Neural cell (in vitro differentiated cells): ENCODE results near the gene KCTD11. TPM values are rescaled to one million over a fixed set of nuclear protein-coding genes. Genes with fewer than 3 reads are reported as not detected.

Experiments used
- H2AFZ ChIP-seq: fragments of 200-600, 300-800 bp; sonication (generic), shearing (Covaris generic); 2 replicates; pipeline ENCODE4 v1.6.0; 2014; ENCODE audit warnings: low read depth, mild to moderate bottlenecking, antibody characterized with exemption, low read length, moderate library complexity
- H3F3A ChIP-seq: fragments of 200-600 bp; shearing (Covaris generic); 2 replicates; pipeline ENCODE4 v1.6.1; 2016; ENCODE audit warnings: mild to moderate bottlenecking, moderate library complexity, mixed read lengths, antibody characterized with exemption, low read length; ENCODE audit not compliant: insufficient read depth, poor library complexity, severe bottlenecking
- H3K27ac ChIP-seq: fragments of 200-600, 300-800 bp; sonication (generic), shearing (Covaris generic); 2 replicates; pipeline ENCODE4 v1.5.1; 2014; ENCODE audit warnings: mild to moderate bottlenecking, low read length, moderate library complexity
- H3K27me3 ChIP-seq: fragments of 300-800, 200-600 bp; sonication (generic), shearing (Covaris generic); 2 replicates; pipeline ENCODE4 v1.6.0; 2014; ENCODE audit warnings: mild to moderate bottlenecking, low read depth, low read length, moderate library complexity; ENCODE audit not compliant: insufficient read depth
- H3K36me3 ChIP-seq: fragments of 300-800, 200-600 bp; sonication (generic), shearing (Covaris generic); 2 replicates; pipeline ENCODE4 v1.5.1; 2014; ENCODE audit warnings: mild to moderate bottlenecking, antibody characterized with exemption, low read length, moderate library complexity; ENCODE audit not compliant: insufficient read depth
- H3K4me2 ChIP-seq: fragments of 300-800, 200-600 bp; sonication (generic), shearing (Covaris generic); 2 replicates; pipeline ENCODE4 v1.6.0; 2014; ENCODE audit warnings: mild to moderate bottlenecking, low read length
- H3K4me3 ChIP-seq: fragments of 300-800, 200-600 bp; sonication (generic), shearing (Covaris generic); 2 replicates; pipeline ENCODE4 v1.5.1; 2014; ENCODE audit warnings: mild to moderate bottlenecking, low read length, moderate library complexity
- H3K79me2 ChIP-seq: fragments of 200-600 bp; shearing (Covaris generic); replicated peaks from 2 replicates; pipeline ENCODE4 v1.6.0; 2014; ENCODE audit warnings: mild to moderate bottlenecking, low read length, moderate library complexity; ENCODE audit not compliant: insufficient read depth
- H3K9ac ChIP-seq: fragments of 300-800, 200-600 bp; sonication (generic), shearing (Covaris generic); 2 replicates; pipeline ENCODE4 v1.6.1; 2016; ENCODE audit warnings: mild to moderate bottlenecking, low read length, mixed read lengths
- H3K9me2 ChIP-seq: fragments of 200-600 bp; shearing (Covaris generic); 2 replicates; pipeline ENCODE4 v1.6.1; 2016; ENCODE audit warnings: mild to moderate bottlenecking, low read length, mixed read lengths; ENCODE audit not compliant: insufficient read depth
- H3K9me3 ChIP-seq: fragments of 200-600, 300-800 bp; sonication (generic), shearing (Covaris generic); 2 replicates; pipeline ENCODE4 v1.6.1; 2016; ENCODE audit warnings: mild to moderate bottlenecking, mixed run types, low read length, moderate library complexity, mixed read lengths
- H4K20me1 ChIP-seq: fragments of 200-600 bp; shearing (Covaris generic); 2 replicates; pipeline ENCODE4 v1.6.1; 2016; ENCODE audit warnings: mild to moderate bottlenecking, mixed run types; ENCODE audit not compliant: insufficient read depth
- EP300 ChIP-seq: fragments of 450-650 bp; conservative IDR thresholded peaks from 2 replicates; pipeline ENCODE4 v1.6.1; 2014; ENCODE audit warnings: antibody characterized with exemption, mild to moderate bottlenecking, moderate library complexity; ENCODE audit not compliant: poor library complexity, severe bottlenecking
- EZH2 ChIP-seq: fragments of 200-600, 300-800 bp; shearing (Covaris generic), sonication (generic); IDR thresholded peaks from 2 replicates; pipeline ENCODE4 v1.6.1; 2014; ENCODE audit warnings: antibody characterized with exemption, low read length, borderline replicate concordance, mild to moderate bottlenecking; ENCODE audit not compliant: insufficient read depth, poor library complexity, severe bottlenecking
- MXI1 ChIP-seq: fragments of 450-650 bp; conservative IDR thresholded peaks from 2 replicates; pipeline ENCODE4 v1.6.1; 2014; ENCODE audit warnings: antibody characterized with exemption, mild to moderate bottlenecking; ENCODE audit not compliant: poor library complexity, severe bottlenecking
- POLR2AphosphoS5 ChIP-seq: IDR thresholded peaks from 2 replicates; pipeline ENCODE4 v1.6.1; 2012
- RAD21 ChIP-seq: fragments of 450-650 bp; conservative IDR thresholded peaks from 2 replicates; pipeline ENCODE4 v1.6.1; 2014; ENCODE audit warnings: antibody characterized with exemption, mild to moderate bottlenecking, moderate library complexity
- SMC3 ChIP-seq: fragments of 450-650 bp; conservative IDR thresholded peaks from 2 replicates; pipeline ENCODE4 v1.6.1; 2014; ENCODE audit warnings: antibody characterized with exemption, mild to moderate bottlenecking, moderate library complexity; ENCODE audit not compliant: poor library complexity
- TAF1 ChIP-seq: IDR thresholded peaks from 2 replicates; pipeline ENCODE4 v1.6.1; 2012; ENCODE audit warnings: low read depth
- polyA plus RNA-seq: library from polyadenylated mRNA; depleted of rRNA; stranded (reverse); fragments of >200 nt; gene quantifications from 2 replicates; pipeline ENCODE4 v1.2.3, GENCODE V29; 2014
- TF ChIP-seq, protein P1 (sequence below): IDR thresholded peaks from 2 replicates; pipeline ENCODE4 v1.6.1; 2012; ENCODE audit warnings: borderline replicate concordance
- TF ChIP-seq, protein P2 (sequence below): fragments of 450-650 bp; IDR thresholded peaks from 2 replicates; pipeline ENCODE4 v1.5.1; 2014; ENCODE audit warnings: antibody characterized with exemption, mild to moderate bottlenecking, moderate library complexity; ENCODE audit not compliant: poor library complexity, severe bottlenecking

The KCTD11 gene
- polyA plus RNA-seq, 1 donor from 2014 or later = 2.8 TPM

DNA sequence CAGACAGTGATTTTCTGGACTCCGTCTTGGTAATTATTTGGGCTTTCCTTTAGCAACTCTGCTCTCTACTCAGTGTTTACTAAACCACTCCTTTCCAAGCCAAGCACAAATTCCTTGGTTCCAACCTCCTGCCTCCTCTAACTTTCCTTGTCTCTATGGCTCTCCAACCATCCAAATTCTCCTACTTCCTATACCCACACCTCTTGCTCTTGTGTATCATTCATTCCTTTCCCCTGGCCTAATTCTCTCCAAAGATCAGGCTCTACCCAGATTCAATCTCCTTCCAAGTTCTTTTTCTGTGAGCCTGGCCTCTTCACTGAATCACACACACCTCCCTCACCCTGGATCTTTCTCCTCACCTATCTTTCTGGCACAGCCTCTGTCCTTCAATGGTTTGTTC, 24.0 kb upstream of the KCTD11 start:
- no peaks in the 10 kb centered on the region for H3K9me3 ChIP-seq
- peak overlapping the region; percentile 93 for H3K27ac ChIP-seq
- peak overlapping the region; percentile 92 for H3K4me2 ChIP-seq
- H3K36me3 ChIP-seq = no peaks in the 10 kb centered on the region
- peaks cover 9% of the 10 kb centered on the region for H3K79me2 ChIP-seq
- H3K4me3 ChIP-seq = peak overlapping the region; percentile 92
- no peaks in the 10 kb centered on the region for H3K27me3 ChIP-seq
- no peaks in the 10 kb centered on the region for H3K9me2 ChIP-seq
- TF ChIP-seq TAF1 (no peak), EP300 (no peak), SMC3 (no peak), MXI1 (no peak)
- TF ChIP-seq, protein P1, sequence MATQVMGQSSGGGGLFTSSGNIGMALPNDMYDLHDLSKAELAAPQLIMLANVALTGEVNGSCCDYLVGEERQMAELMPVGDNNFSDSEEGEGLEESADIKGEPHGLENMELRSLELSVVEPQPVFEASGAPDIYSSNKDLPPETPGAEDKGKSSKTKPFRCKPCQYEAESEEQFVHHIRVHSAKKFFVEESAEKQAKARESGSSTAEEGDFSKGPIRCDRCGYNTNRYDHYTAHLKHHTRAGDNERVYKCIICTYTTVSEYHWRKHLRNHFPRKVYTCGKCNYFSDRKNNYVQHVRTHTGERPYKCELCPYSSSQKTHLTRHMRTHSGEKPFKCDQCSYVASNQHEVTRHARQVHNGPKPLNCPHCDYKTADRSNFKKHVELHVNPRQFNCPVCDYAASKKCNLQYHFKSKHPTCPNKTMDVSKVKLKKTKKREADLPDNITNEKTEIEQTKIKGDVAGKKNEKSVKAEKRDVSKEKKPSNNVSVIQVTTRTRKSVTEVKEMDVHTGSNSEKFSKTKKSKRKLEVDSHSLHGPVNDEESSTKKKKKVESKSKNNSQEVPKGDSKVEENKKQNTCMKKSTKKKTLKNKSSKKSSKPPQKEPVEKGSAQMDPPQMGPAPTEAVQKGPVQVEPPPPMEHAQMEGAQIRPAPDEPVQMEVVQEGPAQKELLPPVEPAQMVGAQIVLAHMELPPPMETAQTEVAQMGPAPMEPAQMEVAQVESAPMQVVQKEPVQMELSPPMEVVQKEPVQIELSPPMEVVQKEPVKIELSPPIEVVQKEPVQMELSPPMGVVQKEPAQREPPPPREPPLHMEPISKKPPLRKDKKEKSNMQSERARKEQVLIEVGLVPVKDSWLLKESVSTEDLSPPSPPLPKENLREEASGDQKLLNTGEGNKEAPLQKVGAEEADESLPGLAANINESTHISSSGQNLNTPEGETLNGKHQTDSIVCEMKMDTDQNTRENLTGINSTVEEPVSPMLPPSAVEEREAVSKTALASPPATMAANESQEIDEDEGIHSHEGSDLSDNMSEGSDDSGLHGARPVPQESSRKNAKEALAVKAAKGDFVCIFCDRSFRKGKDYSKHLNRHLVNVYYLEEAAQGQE = no peak
- H3K9ac ChIP-seq = peak overlapping the region; percentile 81
- H3F3A ChIP-seq = no peaks in the 10 kb centered on the region
- no peaks in the 10 kb centered on the region for H4K20me1 ChIP-seq
- H2AFZ ChIP-seq = no peak overlapping the region

DNA sequence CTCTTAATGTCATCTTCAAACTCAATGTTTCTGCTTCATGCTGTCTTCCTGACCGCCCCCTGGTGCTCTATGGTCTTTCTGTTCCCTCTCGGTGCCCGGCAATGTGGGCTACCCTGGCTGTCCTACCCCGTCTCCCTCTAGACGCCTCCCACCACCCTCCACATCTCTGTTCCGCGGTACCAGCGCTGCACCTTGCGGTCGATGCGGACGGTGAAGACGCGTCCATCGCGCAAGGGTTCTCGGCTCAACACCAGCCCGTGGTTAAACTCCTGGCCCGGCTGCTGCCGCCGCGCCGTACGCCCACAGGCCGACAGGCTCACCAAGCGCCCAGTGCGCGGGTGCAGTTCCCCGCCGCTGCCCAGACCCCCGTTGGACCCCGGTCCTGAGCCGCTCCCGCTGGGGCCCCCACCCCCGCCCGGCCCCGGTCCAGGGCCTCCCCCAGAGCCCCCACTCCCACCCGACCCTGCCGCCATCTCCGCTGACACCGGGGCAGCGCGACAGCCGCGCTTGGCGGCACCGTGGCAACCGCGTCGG, 23.1 kb upstream of the KCTD11 start, which contains the start of gene NEURL4:
TSS of gene NEURL4 (minus strand) at position 496 of the 534 bp plus-strand sequence. CDS start at position 473, 23 bp downstream.
- H3K27me3 ChIP-seq = no peaks in the 10 kb centered on the region
- H2AFZ ChIP-seq = peak within 1 kb of the TSS; percentile 61
- no peaks in the 10 kb centered on the region for H3F3A ChIP-seq
- peak within 1 kb of the TSS; percentile 92 for H3K4me2 ChIP-seq
- TF ChIP-seq, protein P1 = peak; percentile 40
- TF ChIP-seq TAF1 (no peak), EZH2 (no peak), EP300 (no peak), SMC3 (peak; percentile 26), RAD21 (peak; percentile 22), MXI1 (no peak), POLR2AphosphoS5 (no peak)
- TF ChIP-seq, protein P2, sequence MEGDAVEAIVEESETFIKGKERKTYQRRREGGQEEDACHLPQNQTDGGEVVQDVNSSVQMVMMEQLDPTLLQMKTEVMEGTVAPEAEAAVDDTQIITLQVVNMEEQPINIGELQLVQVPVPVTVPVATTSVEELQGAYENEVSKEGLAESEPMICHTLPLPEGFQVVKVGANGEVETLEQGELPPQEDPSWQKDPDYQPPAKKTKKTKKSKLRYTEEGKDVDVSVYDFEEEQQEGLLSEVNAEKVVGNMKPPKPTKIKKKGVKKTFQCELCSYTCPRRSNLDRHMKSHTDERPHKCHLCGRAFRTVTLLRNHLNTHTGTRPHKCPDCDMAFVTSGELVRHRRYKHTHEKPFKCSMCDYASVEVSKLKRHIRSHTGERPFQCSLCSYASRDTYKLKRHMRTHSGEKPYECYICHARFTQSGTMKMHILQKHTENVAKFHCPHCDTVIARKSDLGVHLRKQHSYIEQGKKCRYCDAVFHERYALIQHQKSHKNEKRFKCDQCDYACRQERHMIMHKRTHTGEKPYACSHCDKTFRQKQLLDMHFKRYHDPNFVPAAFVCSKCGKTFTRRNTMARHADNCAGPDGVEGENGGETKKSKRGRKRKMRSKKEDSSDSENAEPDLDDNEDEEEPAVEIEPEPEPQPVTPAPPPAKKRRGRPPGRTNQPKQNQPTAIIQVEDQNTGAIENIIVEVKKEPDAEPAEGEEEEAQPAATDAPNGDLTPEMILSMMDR = peak; percentile 36
- peak within 1 kb of the TSS; percentile 93 for H3K27ac ChIP-seq
- no peaks in the 10 kb centered on the region for H3K9me2 ChIP-seq
- H3K9ac ChIP-seq = peak within 1 kb of the TSS; percentile 81
- H3K4me3 ChIP-seq = peak within 1 kb of the TSS; percentile 92
- H4K20me1 ChIP-seq = no peaks in the 10 kb centered on the region
- H3K36me3 ChIP-seq = no peaks in the 10 kb centered on the region
- H3K79me2 ChIP-seq = peaks cover 9% of the 10 kb centered on the region
- no peaks in the 10 kb centered on the region for H3K9me3 ChIP-seq
